Sigmoid colon (tissue), 7 donors: ENCODE data around the gene CEP170B. TPM values are rescaled to one million over a fixed set of nuclear protein-coding genes. Genes with fewer than 3 reads are reported as not detected.

ENCODE experiments used
- polyA plus RNA-seq, 3 donors: library from polyadenylated mRNA; stranded (reverse); fragments of 200-250 nt; gene quantifications; one replicate each; pipeline ENCODE4 v1.2.3, GENCODE V29; 2013
- total RNA-seq, 4 donors: library from RNA; depleted of rRNA; stranded (reverse); fragments of >200 nt; gene quantifications; one replicate each; pipeline ENCODE4 v1.1.0, GENCODE V29; 2016
- donor health status: healthy with polysubstance abuse.
- donor health status: Bipolar disorder and iron deficiency.
- donor health status: healthy.

The CEP170B gene
- total and polyA plus RNA-seq, 7 donors, result 5.4 to 60.0 (median 14.9) TPM

Other genes starting within 250 kb of the CEP170B start
- gene INF2, start 175.7 kb upstream of the CEP170B start, total RNA-seq, result 10 to 100 TPM; 26.3 to 67.0 (median 30.3) TPM
- 100 to 1,000 TPM; 127 to 169 (median 130) TPM for gene INF2, start 175.7 kb upstream of the CEP170B start, polyA plus RNA-seq
- 10 to 100 TPM in 1 of 4 donors, 1 to 10 TPM in 3; 2.0 to 10.2 (median 7.3) TPM for gene ADSS1, start 141.0 kb upstream of the CEP170B start, total RNA-seq
- gene ADSS1, start 141.0 kb upstream of the CEP170B start, polyA plus RNA-seq, result 1 to 10 TPM; 3.5 to 6.6 (median 4.1) TPM
- 100 to 1,000 TPM; 235 to 512 (median 367) TPM for gene SIVA1, start 112.1 kb upstream of the CEP170B start, total RNA-seq
- 100 to 1,000 TPM; 124 to 227 (median 200) TPM for gene SIVA1, start 112.1 kb upstream of the CEP170B start, polyA plus RNA-seq
- 100 to 1,000 TPM; 109 to 180 (median 126) TPM for gene AKT1, start 69.5 kb upstream of the CEP170B start, total RNA-seq
- 100 to 1,000 TPM in 2 of 3 donors, 10 to 100 TPM in 1; 86.2 to 116 (median 102) TPM for gene AKT1, start 69.5 kb upstream of the CEP170B start, polyA plus RNA-seq
- 1 to 10 TPM; 1.5 to 5.3 (median 3.5) TPM for gene ZBTB42, start 64.2 kb upstream of the CEP170B start, total RNA-seq
- gene ZBTB42, start 64.2 kb upstream of the CEP170B start, polyA plus RNA-seq, result 1 to 10 TPM; 4.2 to 5.5 (median 4.6) TPM
- 1 to 10 TPM in 1 of 4 donors, under 1 TPM in 3; 0.28 to 1.5 (median 0.60) TPM for gene PLD4, start 59.6 kb downstream of the CEP170B start, total RNA-seq
- 1 to 10 TPM in 1 of 3 donors, not detected in 2; 7.1 TPM for gene PLD4, start 59.6 kb downstream of the CEP170B start, polyA plus RNA-seq
- gene AHNAK2, start 113.1 kb downstream of the CEP170B start, total RNA-seq, result 100 to 1,000 TPM in 3 of 4 donors, 10 to 100 TPM in 1; 81.9 to 218 (median 129) TPM
- 10 to 100 TPM in 1 of 3 donors, 1 to 10 TPM in 1, under 1 TPM in 1; 0.23 to 12.4 (median 2.4) TPM for gene AHNAK2, start 113.1 kb downstream of the CEP170B start, polyA plus RNA-seq
- gene CLBA1, start 120.5 kb downstream of the CEP170B start, total RNA-seq, result 1 to 10 TPM; 3.2 to 5.1 (median 3.6) TPM
- 1 to 10 TPM; 2.8 to 8.4 (median 3.0) TPM for gene CLBA1, start 120.5 kb downstream of the CEP170B start, polyA plus RNA-seq
- 1 to 10 TPM; 5.0 to 7.6 (median 5.6) TPM for gene CDCA4, start 155.8 kb downstream of the CEP170B start, total RNA-seq
- 10 to 100 TPM in 1 of 3 donors, 1 to 10 TPM in 2; 2.4 to 11.3 (median 3.9) TPM for gene CDCA4, start 155.8 kb downstream of the CEP170B start, polyA plus RNA-seq
- 1 to 10 TPM; 1.8 to 2.3 (median 2.0) TPM for gene GPR132, start 200.2 kb downstream of the CEP170B start, total RNA-seq
- 1 to 10 TPM in 2 of 3 donors, under 1 TPM in 1; 0.60 to 8.4 (median 1.4) TPM for gene GPR132, start 200.2 kb downstream of the CEP170B start, polyA plus RNA-seq